Right lung (tissue), 5 donors: ENCODE data around the gene SLC37A1. TPM values are rescaled to one million over a fixed set of nuclear protein-coding genes. Genes with fewer than 3 reads are reported as not detected.

Experiments used
- polyA plus RNA-seq, 5 donors: library from polyadenylated mRNA; unstranded; fragments of 120-200 nt; gene quantifications; one replicate each; pipeline versions ENCODE4 v1.2.1 to v1.2.3, GENCODE V29; 2013; ENCODE audit warnings: inconsistent platforms in 1 of 5, low replicate concordance in 1 of 5; ENCODE audit not compliant: insufficient read length in 5 of 5, insufficient read depth in 1 of 5

The SLC37A1 gene
- polyA plus RNA-seq, 5 donors, result 8.8 to 11.6 (median 9.8) TPM

Other genes with a start within 250 kb of the SLC37A1 start
- gene TFF3, start 198.4 kb upstream of the SLC37A1 start, polyA plus RNA-seq, result 10 to 100 TPM in 4 of 5 donors, 1 to 10 TPM in 1; 6.2 to 22.5 (median 13.1) TPM
- not detected for gene TFF2, start 162.9 kb upstream of the SLC37A1 start, polyA plus RNA-seq
- gene TFF1, start 147.3 kb upstream of the SLC37A1 start, polyA plus RNA-seq, result under 1 TPM in 1 of 5 donors, not detected in 4; 0.49 TPM
- gene TMPRSS3, start 117.8 kb upstream of the SLC37A1 start, polyA plus RNA-seq, result 1 to 10 TPM in 1 of 5 donors, under 1 TPM in 4; 0.58 to 1.0 (median 0.64) TPM
- under 1 TPM; 0.12 to 0.23 (median 0.14) TPM for gene UBASH3A, start 110.0 kb upstream of the SLC37A1 start, polyA plus RNA-seq
- gene RSPH1, start 17.6 kb upstream of the SLC37A1 start, polyA plus RNA-seq, result 10 to 100 TPM in 4 of 5 donors, 1 to 10 TPM in 1; 4.4 to 28.3 (median 17.4) TPM
- gene PDE9A, start 139.8 kb downstream of the SLC37A1 start, polyA plus RNA-seq, result 10 to 100 TPM; 19.2 to 25.1 (median 23.0) TPM